HCT116 (cell line): ENCODE data around the gene PSD. TPM values are rescaled to one million over a fixed set of nuclear protein-coding genes. Genes with fewer than 3 reads are reported as not detected.

Experiments
- ATAC-seq: fragments of 200-7000 bp; cut with Tn5 transposase; 2 replicates; pipeline ENCODE4 v1.9.1; 2020; ENCODE audit warnings: mild to moderate bottlenecking, moderate library complexity
- BruUV-seq: library from RNA; stranded (reverse); fragments of 400-500 nt; replicated peaks from 2 replicates; lab custom pipeline; 2021; lab: Mats Ljungman, UMichigan
- CTCF ChIA-PET: fragments of 300-600 bp; sonication (Branson Sonifier 250); formaldehyde crosslinking; loops from one replicate; lab custom pipeline; 2021; ENCODE audit warnings: antibody characterized with exemption; lab: Charles Lee
- POLR2A ChIA-PET: fragments of 300-600, 350-600 bp; sonication (Branson Sonifier 250); formaldehyde crosslinking; loops from one replicate; lab custom pipeline; 2021; ENCODE audit warnings: antibody characterized with exemption; lab: Charles Lee
- RAD21 ChIA-PET, 2 experiments: fragments of 300-600 bp; sonication (Branson Sonifier 250); formaldehyde crosslinking; loops; one replicate each; lab custom pipeline; 2023; ENCODE audit warnings: low total read pairs in 2 of 2; ENCODE audit not compliant: uncharacterized antibody in 2 of 2, unreplicated experiment in 2 of 2, low non-redundant PET in 1 of 2; lab: Charles Lee
- DNase-seq: peaks from one replicate; pipeline ENCODE4 v3.0.0-alpha.2; 2010; ENCODE audit warnings: low read depth, low spot score
- H2AFZ ChIP-seq: fragments of 200-600 bp; shearing (Covaris generic), sonication (generic); 2 replicates; pipeline ENCODE4 v1.6.1; 2017; ENCODE audit warnings: low read depth, mixed run types, mixed read lengths, antibody characterized with exemption, low read length; ENCODE audit not compliant: poor library complexity, severe bottlenecking
- H3K27ac ChIP-seq: 2 replicates; pipeline ENCODE4 v1.5.1; 2012; ENCODE audit warnings: low read depth, low read length
- H3K27me3 ChIP-seq: fragments of 200-600 bp; sonication (generic); 2 replicates; pipeline ENCODE4 v1.6.1; 2016; ENCODE audit warnings: mixed run types, low read length, mixed read lengths; ENCODE audit not compliant: insufficient read depth
- H3K36me3 ChIP-seq, 2 experiments: fragments of 200-500 bp in 1 of 2; fragments of 200-600 bp in 1 of 2; sonication (Bioruptor generic) in 1 of 2; sonication (generic) in 1 of 2; 2 replicates each; pipeline versions ENCODE4 v1.5.1 to v1.6.1; 2014 to 2016; ENCODE audit warnings: low read length in 2 of 2, inconsistent platforms in 1 of 2, mixed read lengths in 1 of 2, mixed run types in 1 of 2; ENCODE audit not compliant: insufficient read depth in 2 of 2, control insufficient read depth in 1 of 2
- H3K4me1 ChIP-seq, 2 experiments: fragments of 200-600 bp in 1 of 2; sonication (generic) in 1 of 2; 2 replicates each; pipeline versions ENCODE4 v1.5.1 to v1.6.1; 2012 to 2017; ENCODE audit warnings: low read length in 2 of 2, inconsistent platforms in 1 of 2, mild to moderate bottlenecking in 1 of 2, mixed read lengths in 1 of 2, mixed run types in 1 of 2, moderate library complexity in 1 of 2; ENCODE audit not compliant: insufficient read depth in 2 of 2, control insufficient read depth in 1 of 2
- H3K4me2 ChIP-seq: fragments of 200-600 bp; sonication (generic); 2 replicates; pipeline ENCODE4 v1.6.1; 2017; ENCODE audit warnings: mixed run types, low read length, mixed read lengths
- H3K4me3 ChIP-seq, 2 experiments: fragments of 200-600 bp in 1 of 2; sonication (generic) in 1 of 2; replicated peaks in 1 of 2; 2 replicates each; pipeline ENCODE4 v1.5.1; 2011 to 2016; ENCODE audit warnings: low read length in 2 of 2, control low read depth in 1 of 2, low read depth in 1 of 2, mild to moderate bottlenecking in 1 of 2, mixed read lengths in 1 of 2, mixed run types in 1 of 2
- H3K79me2 ChIP-seq: fragments of 200-600 bp; sonication (generic); 2 replicates; pipeline ENCODE4 v1.6.1; 2017; ENCODE audit warnings: mild to moderate bottlenecking, mixed run types, low read length, moderate library complexity, mixed read lengths; ENCODE audit not compliant: insufficient read depth
- H3K9ac ChIP-seq: fragments of 200-600 bp; sonication (generic); 2 replicates; pipeline ENCODE4 v1.6.1; 2016; ENCODE audit warnings: low read length, mixed read lengths
- H3K9me2 ChIP-seq: fragments of 200-600 bp; sonication (generic), shearing (Covaris generic); 2 replicates; pipeline ENCODE4 v1.6.1; 2017; ENCODE audit warnings: mixed run types, mild to moderate bottlenecking, moderate library complexity; ENCODE audit not compliant: insufficient read depth
- H3K9me3 ChIP-seq, 2 experiments: fragments of 200-500 bp in 1 of 2; fragments of 200-600 bp in 1 of 2; sonication (Bioruptor generic) in 1 of 2; sonication (generic) in 1 of 2; 2 replicates each; pipeline ENCODE4 v1.6.1; 2014 to 2017; ENCODE audit warnings: low read length in 2 of 2, mixed read lengths in 2 of 2, inconsistent platforms in 1 of 2, low read depth in 1 of 2, mild to moderate bottlenecking in 1 of 2, mixed run types in 1 of 2, moderate library complexity in 1 of 2; ENCODE audit not compliant: control insufficient read depth in 1 of 2, insufficient read depth in 1 of 2
- H4K20me1 ChIP-seq: fragments of 200-600 bp; sonication (generic), shearing (Covaris generic); 2 replicates; pipeline ENCODE4 v1.6.1; 2017; ENCODE audit warnings: mixed run types, mild to moderate bottlenecking, moderate library complexity; ENCODE audit not compliant: insufficient read depth
- EZH2 ChIP-seq: fragments of 200-600 bp; sonication (generic); IDR thresholded peaks from 2 replicates; pipeline ENCODE4 v1.6.1; 2017; ENCODE audit warnings: antibody characterized with exemption, mixed run types
- MAX ChIP-seq: IDR thresholded peaks from 2 replicates; pipeline ENCODE4 v1.6.1; 2012
- RAD21 ChIP-seq: IDR thresholded peaks from 2 replicates; pipeline ENCODE4 v1.6.1; 2012; ENCODE audit warnings: low read depth, mild to moderate bottlenecking
- SIN3A ChIP-seq: IDR thresholded peaks from 2 replicates; pipeline ENCODE4 v1.6.1; 2012; ENCODE audit warnings: low read depth
- SP1 ChIP-seq: IDR thresholded peaks from 2 replicates; pipeline ENCODE4 v1.6.1; 2012; ENCODE audit warnings: low read depth
- ZFX ChIP-seq: fragments of 450-650 bp; IDR thresholded peaks from 2 replicates; pipeline ENCODE4 v1.6.1; 2017
- intact Hi-C: fragments of 100-400 bp; cut with micrococcal nuclease; formaldehyde crosslinking; loops from 2 replicates; pipeline ENCODE4 v1.10.0; 2022
- total RNA-seq: library from RNA; stranded (reverse); gene quantifications from one replicate; pipeline ENCODE4 v1.2.1, GENCODE V29; 2021; ENCODE audit not compliant: unreplicated experiment
- TF ChIP-seq, protein P1 (sequence below): IDR thresholded peaks from 2 replicates; pipeline ENCODE4 v1.6.1; 2011; ENCODE audit warnings: mild to moderate bottlenecking, low read length, moderate library complexity; ENCODE audit not compliant: insufficient replicate concordance; ENCODE audit errors: extremely low read depth
- TF ChIP-seq, protein P2 (sequence below): IDR thresholded peaks from 2 replicates; pipeline ENCODE4 v1.6.1; 2012; ENCODE audit warnings: low read depth

Gene PSD
- total RNA-seq, 1 experiment from 2014 or later, result 9.7 TPM

GRCh38 chr10:102414749-102415148 lies 3.8 kb downstream of the PSD start:
- TF ChIP-seq MAX, result no peak
- Histone ChIP-seq H3K9me3 (no peaks in the 10 kb centered on the region), H3K4me1 (peaks cover 5 to 14% of the 10 kb centered on the region in 2 experiments), H3K27ac (no peak overlapping the region), H3K36me3 (no peaks in the 10 kb centered on the region), H3K9me2 (no peaks in the 10 kb centered on the region), H3K79me2 (no peaks in the 10 kb centered on the region), H3K4me3 (no peak overlapping the region), H3K4me2 (no peak overlapping the region), H3K27me3 (peaks cover 3% of the 10 kb centered on the region; the same call in 1 of the 2 replicates), H3K9ac (no peak overlapping the region), H2AFZ (no peak overlapping the region), H4K20me1 (no peaks in the 10 kb centered on the region)
- ChIA-PET RAD21 (no interaction called here), CTCF (interaction anchor here (1.0 to 1.2 kb wide), 2 partner anchors 16 to 184 kb away, joined by 3 to 4 read pairs; no protein-coding TSS in a partner anchor), POLR2A (no interaction called here)
- no TSS peak for BruUV-seq
- intact Hi-C loops, result no loop called here
- DNase-seq (no peak), ATAC-seq (no peak)

- H3K9me2 ChIP-seq, result no peaks in the 10 kb centered on the region
- RAD21 ChIA-PET, result no interaction called here
- peaks cover 3% of the 10 kb centered on the region; the same call in 1 of the 2 replicates for H3K27me3 ChIP-seq
- no TSS peak for BruUV-seq
- CTCF ChIA-PET, result interaction anchor here (0.7 to 1.0 kb wide), 2 partner anchors 10 to 15 kb away, joined by 3 read pairs; no protein-coding TSS in a partner anchor
- no peak overlapping the region for H3K9ac ChIP-seq
- POLR2A ChIA-PET, result interaction anchor here (0.6 to 1.4 kb wide), 2 partner anchors 8 to 1200 kb away, joined by 3 read pairs; no protein-coding TSS in a partner anchor
- H3K27ac ChIP-seq, result no peak overlapping the region
- intact Hi-C loops, result no loop called here
- no peak for DNase-seq
- TF ChIP-seq, protein P1, sequence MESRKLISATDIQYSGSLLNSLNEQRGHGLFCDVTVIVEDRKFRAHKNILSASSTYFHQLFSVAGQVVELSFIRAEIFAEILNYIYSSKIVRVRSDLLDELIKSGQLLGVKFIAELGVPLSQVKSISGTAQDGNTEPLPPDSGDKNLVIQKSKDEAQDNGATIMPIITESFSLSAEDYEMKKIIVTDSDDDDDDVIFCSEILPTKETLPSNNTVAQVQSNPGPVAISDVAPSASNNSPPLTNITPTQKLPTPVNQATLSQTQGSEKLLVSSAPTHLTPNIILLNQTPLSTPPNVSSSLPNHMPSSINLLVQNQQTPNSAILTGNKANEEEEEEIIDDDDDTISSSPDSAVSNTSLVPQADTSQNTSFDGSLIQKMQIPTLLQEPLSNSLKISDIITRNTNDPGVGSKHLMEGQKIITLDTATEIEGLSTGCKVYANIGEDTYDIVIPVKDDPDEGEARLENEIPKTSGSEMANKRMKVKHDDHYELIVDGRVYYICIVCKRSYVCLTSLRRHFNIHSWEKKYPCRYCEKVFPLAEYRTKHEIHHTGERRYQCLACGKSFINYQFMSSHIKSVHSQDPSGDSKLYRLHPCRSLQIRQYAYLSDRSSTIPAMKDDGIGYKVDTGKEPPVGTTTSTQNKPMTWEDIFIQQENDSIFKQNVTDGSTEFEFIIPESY, result no peak
- no peak for TF ChIP-seq EZH2
- no peak for TF ChIP-seq SIN3A
- no peak for TF ChIP-seq SP1
- TF ChIP-seq, protein P2, sequence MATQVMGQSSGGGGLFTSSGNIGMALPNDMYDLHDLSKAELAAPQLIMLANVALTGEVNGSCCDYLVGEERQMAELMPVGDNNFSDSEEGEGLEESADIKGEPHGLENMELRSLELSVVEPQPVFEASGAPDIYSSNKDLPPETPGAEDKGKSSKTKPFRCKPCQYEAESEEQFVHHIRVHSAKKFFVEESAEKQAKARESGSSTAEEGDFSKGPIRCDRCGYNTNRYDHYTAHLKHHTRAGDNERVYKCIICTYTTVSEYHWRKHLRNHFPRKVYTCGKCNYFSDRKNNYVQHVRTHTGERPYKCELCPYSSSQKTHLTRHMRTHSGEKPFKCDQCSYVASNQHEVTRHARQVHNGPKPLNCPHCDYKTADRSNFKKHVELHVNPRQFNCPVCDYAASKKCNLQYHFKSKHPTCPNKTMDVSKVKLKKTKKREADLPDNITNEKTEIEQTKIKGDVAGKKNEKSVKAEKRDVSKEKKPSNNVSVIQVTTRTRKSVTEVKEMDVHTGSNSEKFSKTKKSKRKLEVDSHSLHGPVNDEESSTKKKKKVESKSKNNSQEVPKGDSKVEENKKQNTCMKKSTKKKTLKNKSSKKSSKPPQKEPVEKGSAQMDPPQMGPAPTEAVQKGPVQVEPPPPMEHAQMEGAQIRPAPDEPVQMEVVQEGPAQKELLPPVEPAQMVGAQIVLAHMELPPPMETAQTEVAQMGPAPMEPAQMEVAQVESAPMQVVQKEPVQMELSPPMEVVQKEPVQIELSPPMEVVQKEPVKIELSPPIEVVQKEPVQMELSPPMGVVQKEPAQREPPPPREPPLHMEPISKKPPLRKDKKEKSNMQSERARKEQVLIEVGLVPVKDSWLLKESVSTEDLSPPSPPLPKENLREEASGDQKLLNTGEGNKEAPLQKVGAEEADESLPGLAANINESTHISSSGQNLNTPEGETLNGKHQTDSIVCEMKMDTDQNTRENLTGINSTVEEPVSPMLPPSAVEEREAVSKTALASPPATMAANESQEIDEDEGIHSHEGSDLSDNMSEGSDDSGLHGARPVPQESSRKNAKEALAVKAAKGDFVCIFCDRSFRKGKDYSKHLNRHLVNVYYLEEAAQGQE, result no peak
- TF ChIP-seq ZFX, result no peak
- no peak for TF ChIP-seq RAD21
- TF ChIP-seq, all 23 proteins: peak for 0
- Histone ChIP-seq H3K79me2 (no peaks in the 10 kb centered on the region), H4K20me1 (no peaks in the 10 kb centered on the region), H2AFZ (no peak overlapping the region), H3K36me3 (no peaks in the 10 kb centered on the region), H3K9me3 (no peaks in the 10 kb centered on the region), H3K4me1 (peaks cover 8 to 13% of the 10 kb centered on the region in 2 experiments), H3K4me2 (no peak overlapping the region), H3K4me3 (no peak overlapping the region)
- ATAC-seq, result no peak
These were observed 4.6 kb downstream of the PSD start for GRCh38 chr10:102413806-102414561.
